ENCODE results near the gene KCNJ14. TPM values are rescaled to one million over a fixed set of nuclear protein-coding genes. Genes with fewer than 3 reads are reported as not detected.
A peak's percentile ranks its signal among the peaks of the same experiment; 100 is the strongest.

Gene KCNJ14
- polyA plus RNA-seq, 3 donors = 0.09 to 0.56 TPM; not detected in 1

DNA sequence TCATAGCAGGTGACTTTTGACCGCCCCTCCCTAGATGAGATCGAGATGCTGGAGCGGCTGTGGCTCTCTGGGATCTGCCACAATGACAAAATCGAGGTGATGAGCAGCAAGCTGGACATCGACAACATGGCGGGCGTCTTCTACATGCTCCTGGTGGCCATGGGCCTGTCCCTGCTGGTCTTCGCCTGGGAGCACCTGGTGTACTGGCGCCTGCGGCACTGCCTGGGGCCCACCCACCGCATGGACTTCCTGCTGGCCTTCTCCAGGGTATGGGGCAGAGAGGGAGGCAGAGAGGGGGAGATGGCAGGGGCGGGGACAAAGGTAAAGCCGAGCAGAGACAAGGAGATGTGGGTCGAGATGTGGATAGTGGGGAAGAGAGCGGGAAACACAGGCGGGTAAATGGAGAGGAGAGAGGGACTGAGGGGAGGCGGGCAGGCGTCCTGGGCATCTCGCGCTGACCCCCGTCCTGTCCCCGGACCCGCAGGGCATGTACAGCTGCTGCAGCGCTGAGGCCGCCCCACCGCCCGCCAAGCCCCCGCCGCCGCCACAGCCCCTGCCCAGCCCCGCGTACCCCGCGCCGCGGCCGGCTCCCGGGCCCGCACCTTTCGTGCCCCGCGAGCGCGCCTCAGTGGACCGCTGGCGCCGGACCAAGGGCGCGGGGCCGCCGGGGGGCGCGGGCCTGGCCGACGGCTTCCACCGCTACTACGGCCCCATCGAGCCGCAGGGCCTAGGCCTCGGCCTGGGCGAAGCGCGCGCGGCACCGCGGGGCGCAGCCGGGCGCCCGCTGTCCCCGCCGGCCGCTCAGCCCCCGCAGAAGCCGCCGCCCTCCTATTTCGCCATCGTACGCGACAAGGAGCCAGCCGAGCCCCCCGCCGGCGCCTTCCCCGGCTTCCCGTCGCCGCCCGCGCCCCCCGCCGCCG, 13.0 kb upstream of the KCNJ14 start:
- peaks cover 0 to 17% (median 13%) of the 10 kb centered on the region in 7 donors for H3K9me3 Mint-ChIP-seq
- peak overlapping the region in 1 of 2 donors; percentile 86 for H3K4me3 Mint-ChIP-seq
- TF ChIP-seq, protein P1, sequence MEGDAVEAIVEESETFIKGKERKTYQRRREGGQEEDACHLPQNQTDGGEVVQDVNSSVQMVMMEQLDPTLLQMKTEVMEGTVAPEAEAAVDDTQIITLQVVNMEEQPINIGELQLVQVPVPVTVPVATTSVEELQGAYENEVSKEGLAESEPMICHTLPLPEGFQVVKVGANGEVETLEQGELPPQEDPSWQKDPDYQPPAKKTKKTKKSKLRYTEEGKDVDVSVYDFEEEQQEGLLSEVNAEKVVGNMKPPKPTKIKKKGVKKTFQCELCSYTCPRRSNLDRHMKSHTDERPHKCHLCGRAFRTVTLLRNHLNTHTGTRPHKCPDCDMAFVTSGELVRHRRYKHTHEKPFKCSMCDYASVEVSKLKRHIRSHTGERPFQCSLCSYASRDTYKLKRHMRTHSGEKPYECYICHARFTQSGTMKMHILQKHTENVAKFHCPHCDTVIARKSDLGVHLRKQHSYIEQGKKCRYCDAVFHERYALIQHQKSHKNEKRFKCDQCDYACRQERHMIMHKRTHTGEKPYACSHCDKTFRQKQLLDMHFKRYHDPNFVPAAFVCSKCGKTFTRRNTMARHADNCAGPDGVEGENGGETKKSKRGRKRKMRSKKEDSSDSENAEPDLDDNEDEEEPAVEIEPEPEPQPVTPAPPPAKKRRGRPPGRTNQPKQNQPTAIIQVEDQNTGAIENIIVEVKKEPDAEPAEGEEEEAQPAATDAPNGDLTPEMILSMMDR (IDR thresholded peaks at IDR 0.05) = no peak
- no peak overlapping the region for H3K9ac ChIP-seq (ENCODE audit: insufficient read depth, low read length, poor library complexity, severe bottlenecking)
- H3K4me3 ChIP-seq (replicated peaks in 1 of 3; ENCODE audit: low read depth in 2 of 3, low read length in 3 of 3) = no peak overlapping the region
- H3K9me3 ChIP-seq (replicated peaks in 1 of 2; ENCODE audit: control insufficient read depth in 1 of 2, insufficient read depth in 1 of 2, low read length in 2 of 2) = peaks cover 0 to 20% of the 10 kb centered on the region in 2 donors
- WGBS (ENCODE audit: insufficient coverage) = 38% methylated on average over 86 of the region's 94 CpGs
- H2AFZ ChIP-seq (ENCODE audit: insufficient read depth, low read depth, low read length, poor library complexity, severe bottlenecking) = no peak overlapping the region
- intact Hi-C loops (cut with micrococcal nuclease) = loop anchor here in 1 of 2 donors (10.0 kb wide), 1 partner anchor 48 kb away; the partner anchor contains the start of genes GRIN2D and KDELR1
- H3K27me3 Mint-ChIP-seq (ENCODE audit: low read depth in 3 of 3) = peaks cover 32 to 42% (median 37%) of the 10 kb centered on the region in 3 donors
- no peaks in the 10 kb centered on the region for H4K20me1 ChIP-seq (ENCODE audit: insufficient read depth, low read length)
- no peak for DNase-seq
- no peak overlapping the region for H3K27ac ChIP-seq (ENCODE audit: low read depth in 1 of 2, low read length in 2 of 2)
- peaks cover 0 to 2% of the 10 kb centered on the region in 2 donors for H3K36me3 ChIP-seq (replicated peaks in 1 of 2; ENCODE audit: control insufficient read depth in 1 of 2, insufficient read depth in 2 of 2, low read length in 2 of 2)
- H3K27ac Mint-ChIP-seq = no peak overlapping the region
- peaks cover 28 to 31% of the 10 kb centered on the region in 2 donors for H3K27me3 ChIP-seq (ENCODE audit: control insufficient read depth in 2 of 2, insufficient read depth in 2 of 2, low read length in 2 of 2)
- H3K4me1 ChIP-seq (ENCODE audit: control insufficient read depth in 1 of 2, insufficient read depth in 2 of 2, low read length in 2 of 2) = peaks cover 25 to 32% of the 10 kb centered on the region in 2 donors
- H3K4me2 ChIP-seq (replicated peaks; ENCODE audit: extremely low read depth, low read length, poor library complexity, severe bottlenecking) = no peak overlapping the region
- peaks cover 6% of the 10 kb centered on the region for H3K79me2 ChIP-seq (ENCODE audit: insufficient read depth, low read length)
- peaks cover 23% of the 10 kb centered on the region for H3K4me1 Mint-ChIP-seq
- H3K36me3 Mint-ChIP-seq = peaks cover 19 to 20% of the 10 kb centered on the region in 2 donors

DNA sequence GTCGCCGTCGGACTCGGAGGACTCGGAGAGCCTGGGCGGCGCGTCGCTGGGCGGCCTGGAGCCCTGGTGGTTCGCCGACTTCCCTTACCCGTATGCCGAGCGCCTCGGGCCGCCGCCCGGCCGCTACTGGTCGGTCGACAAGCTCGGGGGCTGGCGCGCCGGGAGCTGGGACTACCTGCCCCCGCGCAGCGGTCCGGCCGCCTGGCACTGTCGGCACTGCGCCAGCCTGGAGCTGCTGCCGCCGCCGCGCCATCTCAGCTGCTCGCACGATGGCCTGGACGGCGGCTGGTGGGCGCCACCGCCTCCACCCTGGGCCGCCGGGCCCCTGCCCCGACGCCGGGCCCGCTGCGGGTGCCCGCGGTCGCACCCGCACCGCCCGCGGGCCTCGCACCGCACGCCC, 12.1 kb upstream of the KCNJ14 start:
- 2% methylated on average over 59 of the region's 60 CpGs for WGBS (ENCODE audit: insufficient coverage)
- intact Hi-C loops (cut with micrococcal nuclease) = loop anchor here in 1 of 2 donors (10.0 kb wide), 1 partner anchor 48 kb away; the partner anchor contains the start of genes GRIN2D and KDELR1
- peaks cover 23% of the 10 kb centered on the region for H3K4me1 Mint-ChIP-seq
- TF ChIP-seq, protein P1 (IDR thresholded peaks at IDR 0.05) = no peak
- Histone ChIP-seq H2AFZ (ENCODE audit: insufficient read depth, low read depth, low read length, poor library complexity, severe bottlenecking) (no peak overlapping the region), H3K4me3 (replicated peaks in 1 of 3; ENCODE audit: low read depth in 2 of 3, low read length in 3 of 3) (no peak overlapping the region), H4K20me1 (ENCODE audit: insufficient read depth, low read length) (no peaks in the 10 kb centered on the region), H3K79me2 (ENCODE audit: insufficient read depth, low read length) (peaks cover 6% of the 10 kb centered on the region), H3K4me1 (ENCODE audit: control insufficient read depth in 1 of 2, insufficient read depth in 2 of 2, low read length in 2 of 2) (peaks cover 25 to 32% of the 10 kb centered on the region in 2 donors), H3K9me3 (replicated peaks in 1 of 2; ENCODE audit: control insufficient read depth in 1 of 2, insufficient read depth in 1 of 2, low read length in 2 of 2) (peaks cover 0 to 20% of the 10 kb centered on the region in 2 donors), H3K36me3 (replicated peaks in 1 of 2; ENCODE audit: control insufficient read depth in 1 of 2, insufficient read depth in 2 of 2, low read length in 2 of 2) (peaks cover 5 to 11% of the 10 kb centered on the region in 2 donors), H3K27ac (ENCODE audit: low read depth in 1 of 2, low read length in 2 of 2) (no peak overlapping the region), H3K9ac (ENCODE audit: insufficient read depth, low read length, poor library complexity, severe bottlenecking) (no peak overlapping the region), H3K4me2 (replicated peaks; ENCODE audit: extremely low read depth, low read length, poor library complexity, severe bottlenecking) (no peak overlapping the region), H3K27me3 (ENCODE audit: control insufficient read depth in 2 of 2, insufficient read depth in 2 of 2, low read length in 2 of 2) (peaks cover 28 to 31% of the 10 kb centered on the region in 2 donors)
- H3K9me3 Mint-ChIP-seq = peaks cover 0 to 17% (median 13%) of the 10 kb centered on the region in 7 donors
- no peak overlapping the region for H3K27ac Mint-ChIP-seq
- peaks cover 28% of the 10 kb centered on the region in 2 donors for H3K36me3 Mint-ChIP-seq
- H3K27me3 Mint-ChIP-seq (ENCODE audit: low read depth in 3 of 3) = peaks cover 30 to 39% (median 36%) of the 10 kb centered on the region in 3 donors
- H3K4me3 Mint-ChIP-seq = no peak overlapping the region
- peak; percentile 12 to 27 (median 16) for DNase-seq
